ENCODE measurements around the gene CBX8. TPM values are rescaled to one million over a fixed set of nuclear protein-coding genes. Genes with fewer than 3 reads are reported as not detected.

Gene CBX8
- total and polyA plus RNA-seq, 2 of the 13 experiments (the other 11 are each of a cell fraction or from before 2014, with no cell fraction given): 0.34 to 12.6 TPM

- peak; percentile 28 for TF ChIP-seq JARID2 (CRISPR knock-in tag; IDR thresholded peaks at IDR 0.05; ENCODE audit: insufficient replicate concordance)
- TF ChIP-seq ZNF598 (CRISPR knock-in tag; IDR thresholded peaks at IDR 0.05; ENCODE audit: borderline replicate concordance): peak; percentile 8; the same call in 1 of the 2 replicates
- no peak; the same call in 1 of the 2 replicates for TF ChIP-seq HIVEP1 (CRISPR knock-in tag; IDR thresholded peaks at IDR 0.05)
- TF ChIP-seq, protein P1, sequence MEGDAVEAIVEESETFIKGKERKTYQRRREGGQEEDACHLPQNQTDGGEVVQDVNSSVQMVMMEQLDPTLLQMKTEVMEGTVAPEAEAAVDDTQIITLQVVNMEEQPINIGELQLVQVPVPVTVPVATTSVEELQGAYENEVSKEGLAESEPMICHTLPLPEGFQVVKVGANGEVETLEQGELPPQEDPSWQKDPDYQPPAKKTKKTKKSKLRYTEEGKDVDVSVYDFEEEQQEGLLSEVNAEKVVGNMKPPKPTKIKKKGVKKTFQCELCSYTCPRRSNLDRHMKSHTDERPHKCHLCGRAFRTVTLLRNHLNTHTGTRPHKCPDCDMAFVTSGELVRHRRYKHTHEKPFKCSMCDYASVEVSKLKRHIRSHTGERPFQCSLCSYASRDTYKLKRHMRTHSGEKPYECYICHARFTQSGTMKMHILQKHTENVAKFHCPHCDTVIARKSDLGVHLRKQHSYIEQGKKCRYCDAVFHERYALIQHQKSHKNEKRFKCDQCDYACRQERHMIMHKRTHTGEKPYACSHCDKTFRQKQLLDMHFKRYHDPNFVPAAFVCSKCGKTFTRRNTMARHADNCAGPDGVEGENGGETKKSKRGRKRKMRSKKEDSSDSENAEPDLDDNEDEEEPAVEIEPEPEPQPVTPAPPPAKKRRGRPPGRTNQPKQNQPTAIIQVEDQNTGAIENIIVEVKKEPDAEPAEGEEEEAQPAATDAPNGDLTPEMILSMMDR (CRISPR knock-in tag; IDR thresholded peaks at IDR 0.05): 0 out of 2 replicates have a peak, but pooled peaks have one; percentile 34
- TF ChIP-seq ZFX (CRISPR knock-in tag; IDR thresholded peaks at IDR 0.05; ENCODE audit: low read depth): peak; percentile 80
- TF ChIP-seq LCORL (IDR thresholded peaks at IDR 0.05): no peak
- TF ChIP-seq LCORL (CRISPR knock-in tag; IDR thresholded peaks at IDR 0.05): peak; percentile 47
- 0 out of 2 replicates have a peak, but pooled peaks have one; percentile 20 for TF ChIP-seq ZNF343 (CRISPR knock-in tag; IDR thresholded peaks at IDR 0.05)
- TF ChIP-seq SPEN (CRISPR knock-in tag; IDR thresholded peaks at IDR 0.05; ENCODE audit: low read depth): peak; percentile 31; the same call in 1 of the 2 replicates
- TF ChIP-seq ZNF674 (CRISPR knock-in tag; IDR thresholded peaks at IDR 0.05; ENCODE audit: low read depth): 0 out of 2 replicates have a peak, but pooled peaks have one; percentile 51
- TF ChIP-seq, protein P2, sequence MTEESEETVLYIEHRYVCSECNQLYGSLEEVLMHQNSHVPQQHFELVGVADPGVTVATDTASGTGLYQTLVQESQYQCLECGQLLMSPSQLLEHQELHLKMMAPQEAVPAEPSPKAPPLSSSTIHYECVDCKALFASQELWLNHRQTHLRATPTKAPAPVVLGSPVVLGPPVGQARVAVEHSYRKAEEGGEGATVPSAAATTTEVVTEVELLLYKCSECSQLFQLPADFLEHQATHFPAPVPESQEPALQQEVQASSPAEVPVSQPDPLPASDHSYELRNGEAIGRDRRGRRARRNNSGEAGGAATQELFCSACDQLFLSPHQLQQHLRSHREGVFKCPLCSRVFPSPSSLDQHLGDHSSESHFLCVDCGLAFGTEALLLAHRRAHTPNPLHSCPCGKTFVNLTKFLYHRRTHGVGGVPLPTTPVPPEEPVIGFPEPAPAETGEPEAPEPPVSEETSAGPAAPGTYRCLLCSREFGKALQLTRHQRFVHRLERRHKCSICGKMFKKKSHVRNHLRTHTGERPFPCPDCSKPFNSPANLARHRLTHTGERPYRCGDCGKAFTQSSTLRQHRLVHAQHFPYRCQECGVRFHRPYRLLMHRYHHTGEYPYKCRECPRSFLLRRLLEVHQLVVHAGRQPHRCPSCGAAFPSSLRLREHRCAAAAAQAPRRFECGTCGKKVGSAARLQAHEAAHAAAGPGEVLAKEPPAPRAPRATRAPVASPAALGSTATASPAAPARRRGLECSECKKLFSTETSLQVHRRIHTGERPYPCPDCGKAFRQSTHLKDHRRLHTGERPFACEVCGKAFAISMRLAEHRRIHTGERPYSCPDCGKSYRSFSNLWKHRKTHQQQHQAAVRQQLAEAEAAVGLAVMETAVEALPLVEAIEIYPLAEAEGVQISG (CRISPR knock-in tag; IDR thresholded peaks at IDR 0.05): peak; percentile 66
- TF ChIP-seq TP53 (CRISPR knock-in tag; conservative IDR thresholded peaks at IDR 0.05): 0 out of 2 replicates have a peak, but pooled peaks have one; percentile 70
- peak; percentile 67 for TF ChIP-seq ZNF263 (CRISPR knock-in tag; IDR thresholded peaks at IDR 0.05)
- 0 out of 2 replicates have a peak, but pooled peaks have one; percentile 16 for TF ChIP-seq KAT8 (CRISPR knock-in tag; IDR thresholded peaks at IDR 0.05)
- 0 out of 2 replicates have a peak, but pooled peaks have one; percentile 76 for TF ChIP-seq FOXO4 (CRISPR knock-in tag; conservative IDR thresholded peaks at IDR 0.05)
- TF ChIP-seq ZNF768 (CRISPR knock-in tag; IDR thresholded peaks at IDR 0.05): peak; percentile 32; the same call in 1 of the 2 replicates
- TF ChIP-seq HNF4A (CRISPR knock-in tag; IDR thresholded peaks at IDR 0.05): 0 out of 2 replicates have a peak, but pooled peaks have one; percentile 8
- 0 out of 2 replicates have a peak, but pooled peaks have one; percentile 27 for TF ChIP-seq DMAP1 (CRISPR knock-in tag; IDR thresholded peaks at IDR 0.05)
- TF ChIP-seq ZNF777 (CRISPR knock-in tag; IDR thresholded peaks at IDR 0.05): peak; percentile 98
- peak; percentile 66; the same call in 1 of the 2 replicates for TF ChIP-seq ZNF788 (CRISPR knock-in tag; IDR thresholded peaks at IDR 0.05; ENCODE audit: borderline replicate concordance)
- TF ChIP-seq UBTF (CRISPR knock-in tag; IDR thresholded peaks at IDR 0.05): peak; percentile 84
Measured at GRCh38 chr17:79801156-79802038, 4.5 kb upstream of the CBX8 start (continued).

Measured in HepG2 (cell line).